CD4-positive, alpha-beta T cell (primary cell): ENCODE data around the gene PTCRA. TPM values are rescaled to one million over a fixed set of nuclear protein-coding genes. Genes with fewer than 3 reads are reported as not detected.

Experiments
- ATAC-seq: fragments of 200-7000 bp; cut with Tn5 transposase; one replicate; pipeline ENCODE4 v1.10.0; 2022; ENCODE audit warnings: mild to moderate bottlenecking; ENCODE audit not compliant: poor library complexity
- CTCF ChIA-PET: fragments of 350-600 bp; sonication (Branson Sonifier 250); formaldehyde crosslinking; loops from one replicate; lab custom pipeline; 2021; ENCODE audit warnings: antibody characterized with exemption, inconsistent platforms; lab: Charles Lee
- POLR2A ChIA-PET: fragments of 350-600 bp; sonication (Branson Sonifier 250); formaldehyde crosslinking; loops from one replicate; lab custom pipeline; 2021; ENCODE audit warnings: antibody characterized with exemption, inconsistent platforms; lab: Charles Lee
- DNase-seq, 14 experiments: peaks; one replicate each; pipeline ENCODE4 v3.0.0-alpha.2; 2013 to 2020; ENCODE audit warnings: mixed read lengths in 2 of 14
- H3K27ac ChIP-seq, 2 donors: one replicate each; pipeline versions ENCODE4 v1.5.1 to v1.7.0; 2013; ENCODE audit warnings: low read length in 2 of 2, low read depth in 1 of 2, mild to moderate bottlenecking in 1 of 2
- H3K27me3 ChIP-seq, 2 experiments: 1 replicate in 1 of 2; 2 replicates in 1 of 2; pipeline versions ENCODE4 v1.6.1 to v1.7.0; 2013; ENCODE audit warnings: low read length in 2 of 2, control low read depth in 1 of 2, mild to moderate bottlenecking in 1 of 2, moderate library complexity in 1 of 2; ENCODE audit not compliant: insufficient read depth in 2 of 2, control insufficient read depth in 1 of 2
- H3K36me3 ChIP-seq: one replicate; pipeline ENCODE4 v1.6.1; 2013; ENCODE audit warnings: low read length, control low read depth; ENCODE audit not compliant: insufficient read depth
- H3K4me1 ChIP-seq: one replicate; pipeline ENCODE4 v1.6.1; 2013; ENCODE audit warnings: low read length, control low read depth; ENCODE audit not compliant: insufficient read depth
- H3K4me3 ChIP-seq: one replicate; pipeline ENCODE4 v1.5.1; 2013; ENCODE audit warnings: mild to moderate bottlenecking, low read length, moderate library complexity
- H3K9me3 ChIP-seq, 2 experiments: 1 replicate in 1 of 2; 2 replicates in 1 of 2; pipeline versions ENCODE4 v1.6.1 to v1.7.0; 2013; ENCODE audit warnings: low read length in 2 of 2, mild to moderate bottlenecking in 2 of 2, control low read depth in 1 of 2, moderate library complexity in 1 of 2; ENCODE audit not compliant: control insufficient read depth in 1 of 2, insufficient read depth in 1 of 2
- H3K27ac Mint-ChIP-seq: one replicate; pipeline ENCODE4 v1.8.0; 2020; ENCODE audit warnings: mixed read lengths
- H3K27me3 Mint-ChIP-seq: one replicate; pipeline ENCODE4 v1.8.0; 2021; ENCODE audit warnings: mixed read lengths
- H3K36me3 Mint-ChIP-seq: one replicate; pipeline ENCODE4 v1.8.0; 2021; ENCODE audit warnings: low read depth, mixed read lengths
- H3K4me1 Mint-ChIP-seq: one replicate; pipeline ENCODE4 v1.8.0; 2021; ENCODE audit warnings: low read depth, mixed read lengths
- H3K4me3 Mint-ChIP-seq: one replicate; pipeline ENCODE4 v1.8.0; 2020; ENCODE audit warnings: mild to moderate bottlenecking, mixed read lengths
- H3K9me3 Mint-ChIP-seq: one replicate; pipeline ENCODE4 v1.8.0; 2020; ENCODE audit warnings: mixed read lengths
- CTCF ChIP-seq: fragments of 200-600 bp; IDR thresholded peaks from one replicate; pipeline ENCODE4 v1.8.0; 2022; ENCODE audit warnings: antibody characterized with exemption, mild to moderate bottlenecking
- intact Hi-C, 2 experiments: fragments of 100-400 bp; cut with DNase I in 1 of 2; cut with micrococcal nuclease in 1 of 2; formaldehyde crosslinking; loops; one replicate each; pipeline versions ENCODE4 v1.15.1 to v1.9.0; 2023 to 2025; cut with DNase I, micrococcal nuclease
- total RNA-seq, 174 experiments: library from RNA in 2 of 174; stranded (reverse) in 2 of 174; gene quantifications; one replicate each; pipeline ENCODE4 v1.2.3 and lab custom pipeline; 2021 to 2026

PTCRA gene
- total RNA-seq, 2 experiments from 2014 or later: not detected

DNA sequence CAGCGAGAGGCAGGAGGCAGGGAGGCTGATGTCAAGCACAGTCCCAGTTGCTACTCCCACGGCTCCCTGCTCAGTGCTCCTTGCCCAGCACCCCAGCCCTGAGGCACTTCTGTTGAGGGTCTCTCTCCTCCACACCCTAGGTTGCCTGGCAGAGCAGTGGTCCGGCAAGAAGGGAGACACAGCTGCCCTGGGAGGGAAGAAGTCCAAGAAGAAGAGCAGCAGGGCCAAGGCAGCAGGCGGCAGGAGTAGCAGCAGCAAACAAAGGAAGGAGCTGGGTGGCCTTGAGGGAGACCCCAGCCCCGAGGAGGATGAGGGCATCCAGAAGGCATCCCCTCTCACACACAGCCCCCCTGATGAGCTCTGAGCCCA is 22.6 kb downstream of the PTCRA start:
- peaks cover 77% of the 10 kb centered on the region for H3K36me3 Mint-ChIP-seq
- H3K36me3 ChIP-seq: peaks cover 75% of the 10 kb centered on the region
- CTCF ChIA-PET: no interaction called here

DNA sequence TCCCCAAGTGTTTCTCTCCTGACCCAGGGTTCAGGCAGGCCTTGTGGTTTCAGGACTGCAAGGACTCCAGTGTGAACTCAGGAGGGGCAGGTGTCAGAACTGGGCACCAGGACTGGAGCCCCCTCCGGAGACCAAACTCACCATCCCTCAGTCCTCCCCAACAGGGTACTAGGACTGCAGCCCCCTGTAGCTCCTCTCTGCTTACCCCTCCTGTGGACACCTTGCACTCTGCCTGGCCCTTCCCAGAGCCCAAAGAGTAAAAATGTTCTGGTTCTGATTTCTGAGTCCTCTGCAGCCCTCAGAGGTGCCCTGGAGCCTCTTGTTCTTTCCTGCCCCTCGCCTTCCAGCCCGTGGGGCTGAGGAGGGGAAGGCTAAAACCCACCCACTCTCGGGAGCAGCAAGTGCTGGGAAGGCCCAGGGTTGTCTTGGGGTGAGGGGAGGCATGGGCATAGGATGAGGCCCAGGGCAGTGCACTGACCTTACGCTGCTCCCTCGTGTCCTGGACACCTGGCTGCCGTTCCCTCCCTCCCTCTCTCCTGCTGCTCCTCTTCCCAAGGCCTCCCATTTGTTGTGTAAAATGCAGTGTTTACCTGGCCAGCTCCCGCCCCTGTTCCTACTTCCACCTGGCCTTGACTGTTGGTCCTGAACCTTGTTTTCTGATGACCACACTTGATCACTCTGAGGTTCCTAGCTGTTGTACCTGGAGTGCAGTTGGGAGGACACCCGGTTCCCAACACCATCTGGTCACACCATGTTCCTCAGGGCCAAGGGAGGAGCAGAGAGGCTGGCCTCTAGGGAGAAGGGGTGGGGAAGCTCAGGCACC is 23.3 kb downstream of the PTCRA start:
- H3K4me3 Mint-ChIP-seq: no peak overlapping the region
- no peak overlapping the region for H3K27ac Mint-ChIP-seq
- DNase-seq (no peak), ATAC-seq (no peak)
- intact Hi-C loops: no loop called here
- H3K36me3 Mint-ChIP-seq: peaks cover 77% of the 10 kb centered on the region
- H3K27ac ChIP-seq: no peak overlapping the region
- peaks cover 17% of the 10 kb centered on the region for H3K4me1 ChIP-seq
- H3K9me3 ChIP-seq: no peaks in the 10 kb centered on the region
- no peak overlapping the region for H3K4me3 ChIP-seq
- H3K27me3 ChIP-seq: no peaks in the 10 kb centered on the region
- H3K36me3 ChIP-seq: peaks cover 77% of the 10 kb centered on the region
- H3K9me3 Mint-ChIP-seq: no peaks in the 10 kb centered on the region
- no peaks in the 10 kb centered on the region for H3K27me3 Mint-ChIP-seq
- TF ChIP-seq CTCF: no peak
- POLR2A ChIA-PET: interaction anchor here (1.2 kb wide), 1 partner anchor 10 kb away, joined by 6 read pairs; the partner anchor contains the start of gene CNPY3
- H3K4me1 Mint-ChIP-seq: peaks cover 9% of the 10 kb centered on the region
- CTCF ChIA-PET: no interaction called here

More for the DNA sequence above, 22.6 kb downstream of the PTCRA start:
- POLR2A ChIA-PET: interaction anchor here (1.4 kb wide), 1 partner anchor 9 kb away, joined by 6 read pairs; the partner anchor contains the start of gene CNPY3
- DNase-seq (no peak), ATAC-seq (no peak)
- intact Hi-C loops: no loop called here
- H3K27ac ChIP-seq: no peak overlapping the region
- TF ChIP-seq CTCF: no peak
- no peaks in the 10 kb centered on the region for H3K27me3 ChIP-seq
- peaks cover 12% of the 10 kb centered on the region for H3K4me1 Mint-ChIP-seq
- H3K9me3 Mint-ChIP-seq: no peaks in the 10 kb centered on the region
- no peak overlapping the region for H3K27ac Mint-ChIP-seq
- no peak overlapping the region for H3K4me3 Mint-ChIP-seq
- H3K4me1 ChIP-seq: peaks cover 23% of the 10 kb centered on the region
- H3K27me3 Mint-ChIP-seq: no peaks in the 10 kb centered on the region
- no peaks in the 10 kb centered on the region for H3K9me3 ChIP-seq
- H3K4me3 ChIP-seq: no peak overlapping the region

- intact Hi-C loops: no loop called here
- no peak overlapping the region for H3K27ac ChIP-seq
- DNase-seq: no peak
- CTCF ChIA-PET: no interaction called here
- peaks cover 9% of the 10 kb centered on the region for H3K4me1 Mint-ChIP-seq
- no peaks in the 10 kb centered on the region for H3K27me3 Mint-ChIP-seq
- POLR2A ChIA-PET: interaction anchor here (1.2 kb wide), 1 partner anchor 10 kb away, joined by 6 read pairs; the partner anchor contains the start of gene CNPY3
- no peak for TF ChIP-seq CTCF
- no peak overlapping the region for H3K4me3 Mint-ChIP-seq
- H3K36me3 ChIP-seq: peaks cover 75% of the 10 kb centered on the region
- no peaks in the 10 kb centered on the region for H3K27me3 ChIP-seq
- H3K27ac Mint-ChIP-seq: no peak overlapping the region
- H3K4me1 ChIP-seq: peaks cover 11% of the 10 kb centered on the region
- no peak for ATAC-seq
- H3K9me3 Mint-ChIP-seq: no peaks in the 10 kb centered on the region
- H3K4me3 ChIP-seq: no peak overlapping the region
- H3K36me3 Mint-ChIP-seq: peaks cover 77% of the 10 kb centered on the region
- no peaks in the 10 kb centered on the region for H3K9me3 ChIP-seq
These were observed 23.9 kb downstream of the PTCRA start for GRCh38 chr6:42939810-42940167.
